ENCODE measurements around the gene LDLRAD3.

The LDLRAD3 gene

DNA sequence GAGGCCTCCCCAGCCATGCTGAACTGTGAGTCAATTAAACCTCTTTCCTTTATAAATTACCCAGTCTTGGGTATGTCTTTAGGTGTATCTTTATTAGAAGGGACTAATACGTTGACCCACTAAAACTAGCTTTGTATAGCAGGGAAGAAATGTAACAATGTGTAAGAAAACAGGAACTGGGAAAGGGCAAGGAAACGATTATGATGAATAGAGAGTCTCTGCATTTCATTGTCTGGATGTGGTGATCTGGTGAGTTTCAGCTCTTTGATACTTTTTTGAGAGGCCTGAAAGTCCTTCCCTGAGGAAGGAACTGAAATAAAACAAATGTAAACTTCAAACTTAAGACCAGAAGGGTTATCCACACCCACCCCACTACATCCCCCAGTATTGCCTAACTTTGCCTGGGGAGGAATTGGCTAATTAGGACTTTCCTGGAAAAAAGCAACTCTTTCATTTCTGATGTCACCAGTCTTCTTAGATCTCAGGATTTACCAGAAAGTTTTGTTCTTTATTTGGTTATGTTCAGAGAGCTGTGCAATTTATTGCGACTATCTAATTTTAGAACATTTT, 119.0 kb downstream of the LDLRAD3 start:
- H3K4me1 ChIP-seq (ENCODE audit: insufficient read depth, low read length, poor library complexity, severe bottlenecking): no peaks in the 10 kb centered on the region

GRCh38 chr11:36065436-36065835, 121.6 kb downstream of the LDLRAD3 start:
- Histone ChIP-seq H3K9me2 (replicated peaks; ENCODE audit: low read depth, low read length) (no peaks in the 10 kb centered on the region), H3K36me3 (ENCODE audit: insufficient read depth, low read length) (no peaks in the 10 kb centered on the region), H3K79me2 (ENCODE audit: insufficient read depth, low read length) (no peaks in the 10 kb centered on the region), H2AFZ (ENCODE audit: low read length) (no peak overlapping the region), H3K4me3 (ENCODE audit: low read length, poor library complexity, severe bottlenecking) (no peak overlapping the region), H4K20me1 (ENCODE audit: insufficient read depth, low read length, poor library complexity, severe bottlenecking) (no peaks in the 10 kb centered on the region), H3K4me1 (ENCODE audit: insufficient read depth, low read length, poor library complexity, severe bottlenecking) (no peaks in the 10 kb centered on the region), H3F3A (ENCODE audit: low read depth) (no peaks in the 10 kb centered on the region), H3K9me3 (ENCODE audit: insufficient read depth, low read depth, low read length) (no peaks in the 10 kb centered on the region; the same call in 1 of the 2 replicates), H3K27me3 (ENCODE audit: insufficient read depth, low read length, poor library complexity, severe bottlenecking) (no peaks in the 10 kb centered on the region), H3K4me2 (ENCODE audit: low read depth, low read length, poor library complexity, severe bottlenecking) (no peak overlapping the region), H3K9ac (ENCODE audit: low read depth, low read length, poor library complexity, severe bottlenecking) (no peak overlapping the region)
- TF ChIP-seq CTCF (conservative IDR thresholded peaks at IDR 0.05; ENCODE audit: low read length): no peak
- TF ChIP-seq EZH2phosphoT487 (IDR thresholded peaks at IDR 0.05; ENCODE audit: borderline replicate concordance): no peak

More for the DNA sequence above, 119.0 kb downstream of the LDLRAD3 start:
- no peaks in the 10 kb centered on the region for H3K36me3 ChIP-seq (ENCODE audit: insufficient read depth, low read length)
- H3K4me3 ChIP-seq (ENCODE audit: low read length, poor library complexity, severe bottlenecking): no peak overlapping the region
- no peaks in the 10 kb centered on the region for H4K20me1 ChIP-seq (ENCODE audit: insufficient read depth, low read length, poor library complexity, severe bottlenecking)
- H3K27me3 ChIP-seq (ENCODE audit: insufficient read depth, low read length, poor library complexity, severe bottlenecking): no peaks in the 10 kb centered on the region
- no peaks in the 10 kb centered on the region for H3K79me2 ChIP-seq (ENCODE audit: insufficient read depth, low read length)
- no peak overlapping the region for H2AFZ ChIP-seq (ENCODE audit: low read length)
- no peaks in the 10 kb centered on the region; the same call in 1 of the 2 replicates for H3K9me3 ChIP-seq (ENCODE audit: insufficient read depth, low read depth, low read length)
- no peaks in the 10 kb centered on the region for H3K9me2 ChIP-seq (replicated peaks; ENCODE audit: low read depth, low read length)
- no peak overlapping the region for H3K4me2 ChIP-seq (ENCODE audit: low read depth, low read length, poor library complexity, severe bottlenecking)
- no peak overlapping the region for H3K9ac ChIP-seq (ENCODE audit: low read depth, low read length, poor library complexity, severe bottlenecking)
- no peaks in the 10 kb centered on the region for H3F3A ChIP-seq (ENCODE audit: low read depth)
- TF ChIP-seq EZH2phosphoT487 (IDR thresholded peaks at IDR 0.05; ENCODE audit: borderline replicate concordance): no peak
- TF ChIP-seq CTCF (conservative IDR thresholded peaks at IDR 0.05; ENCODE audit: low read length): no peak

DNA sequence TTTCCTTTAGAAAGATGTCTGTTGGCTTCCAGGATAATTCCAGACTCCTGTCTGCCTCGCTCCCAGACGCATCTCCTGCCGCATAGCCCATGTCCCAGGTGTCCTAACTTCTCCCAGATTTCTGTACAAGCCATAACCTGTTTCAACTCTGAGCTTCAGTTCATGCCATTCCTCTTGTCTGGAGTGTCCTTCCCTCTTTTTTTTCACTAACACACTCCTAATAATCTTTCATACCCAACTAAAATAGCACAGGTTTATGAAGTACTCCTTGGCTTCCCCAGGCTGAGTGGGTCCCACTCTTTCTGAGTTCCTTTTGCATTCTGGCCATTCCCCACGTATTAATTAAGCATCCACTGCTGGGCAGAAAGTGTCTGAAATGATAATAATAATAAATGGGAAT, 123.0 kb downstream of the LDLRAD3 start:
- H3K4me1 ChIP-seq (ENCODE audit: insufficient read depth, low read length, poor library complexity, severe bottlenecking): no peaks in the 10 kb centered on the region
- H4K20me1 ChIP-seq (ENCODE audit: insufficient read depth, low read length, poor library complexity, severe bottlenecking): no peaks in the 10 kb centered on the region
- H2AFZ ChIP-seq (ENCODE audit: low read length): no peak overlapping the region
- no peak for TF ChIP-seq EZH2phosphoT487 (IDR thresholded peaks at IDR 0.05; ENCODE audit: borderline replicate concordance)
- no peak for TF ChIP-seq CTCF (conservative IDR thresholded peaks at IDR 0.05; ENCODE audit: low read length)
- H3K36me3 ChIP-seq (ENCODE audit: insufficient read depth, low read length): no peaks in the 10 kb centered on the region
- H3K27me3 ChIP-seq (ENCODE audit: insufficient read depth, low read length, poor library complexity, severe bottlenecking): no peaks in the 10 kb centered on the region
- no peak overlapping the region for H3K9ac ChIP-seq (ENCODE audit: low read depth, low read length, poor library complexity, severe bottlenecking)
- no peaks in the 10 kb centered on the region for H3K79me2 ChIP-seq (ENCODE audit: insufficient read depth, low read length)
- H3K4me2 ChIP-seq (ENCODE audit: low read depth, low read length, poor library complexity, severe bottlenecking): no peak overlapping the region
- no peak overlapping the region for H3K4me3 ChIP-seq (ENCODE audit: low read length, poor library complexity, severe bottlenecking)
- H3K9me2 ChIP-seq (replicated peaks; ENCODE audit: low read depth, low read length): no peaks in the 10 kb centered on the region
- no peaks in the 10 kb centered on the region for H3F3A ChIP-seq (ENCODE audit: low read depth)
- H3K9me3 ChIP-seq (ENCODE audit: insufficient read depth, low read depth, low read length): no peaks in the 10 kb centered on the region; the same call in 1 of the 2 replicates

Measured in Loucy (cell line).